Stimulated activated effector memory CD8-positive, alpha-beta T cell treated with anti-CD3 and anti-CD28 coated beads, Interleukin-12 subunit alpha, Interleukin-12 subunit beta, amount 100 ng/mL, for 72 hours (primary cell): Measurements from ENCODE around the gene ST7.
"Not testable (repeated sequence)": the region's sequence is repeated elsewhere in the genome, so short reads cannot be mapped to it uniquely, and the experiment has no call there.

Experiments
- ATAC-seq: fragments of 150-1000 bp; cut with Tn5 transposase; 2 replicates; pipeline ENCODE4 v1.10.0; 2021
- DNase-seq, 2 donors: peaks; one replicate each; pipeline ENCODE4 v3.0.0; 2021 to 2022; ENCODE audit warnings: low spot score in 2 of 2
- H3K27ac Mint-ChIP-seq: one replicate; pipeline ENCODE4 v1.8.0; 2022; ENCODE audit warnings: mild to moderate bottlenecking, mixed read lengths
- H3K36me3 Mint-ChIP-seq: one replicate; pipeline ENCODE4 v1.8.0; 2022; ENCODE audit warnings: mild to moderate bottlenecking, mixed read lengths
- H3K4me1 Mint-ChIP-seq: one replicate; pipeline ENCODE4 v1.8.0; 2022; ENCODE audit warnings: mixed read lengths
- H3K4me3 Mint-ChIP-seq: one replicate; pipeline ENCODE4 v1.8.0; 2022; ENCODE audit warnings: mild to moderate bottlenecking, mixed read lengths
- H3K9me3 Mint-ChIP-seq: one replicate; pipeline ENCODE4 v1.8.0; 2022; ENCODE audit warnings: mixed read lengths

The ST7 gene

GRCh38 chr7:117225536-117225935, 272.2 kb downstream of the ST7 start:
- Mint-ChIP-seq H3K36me3 (no peaks in the 10 kb centered on the region), H3K4me1 (no peaks in the 10 kb centered on the region), H3K27ac (no peak overlapping the region), H3K9me3 (no peaks in the 10 kb centered on the region), H3K4me3 (no peak overlapping the region)
- DNase-seq (no peak), ATAC-seq (no peak)

GRCh38 chr7:117227091-117227490, 273.8 kb downstream of the ST7 start:
- DNase-seq (no peak), ATAC-seq (no peak)
- H3K27ac Mint-ChIP-seq = no peak overlapping the region
- H3K36me3 Mint-ChIP-seq = no peaks in the 10 kb centered on the region
- no peak overlapping the region for H3K4me3 Mint-ChIP-seq
- peaks cover 1% of the 10 kb centered on the region for H3K9me3 Mint-ChIP-seq
- no peaks in the 10 kb centered on the region for H3K4me1 Mint-ChIP-seq

GRCh38 chr7:117229350-117229749, 276.0 kb downstream of the ST7 start:
- Mint-ChIP-seq H3K27ac (no peak overlapping the region), H3K9me3 (peaks cover 5% of the 10 kb centered on the region), H3K4me3 (no peak overlapping the region), H3K36me3 (no peaks in the 10 kb centered on the region), H3K4me1 (no peaks in the 10 kb centered on the region)
- ATAC-seq (no peak), DNase-seq (no peak)

DNA sequence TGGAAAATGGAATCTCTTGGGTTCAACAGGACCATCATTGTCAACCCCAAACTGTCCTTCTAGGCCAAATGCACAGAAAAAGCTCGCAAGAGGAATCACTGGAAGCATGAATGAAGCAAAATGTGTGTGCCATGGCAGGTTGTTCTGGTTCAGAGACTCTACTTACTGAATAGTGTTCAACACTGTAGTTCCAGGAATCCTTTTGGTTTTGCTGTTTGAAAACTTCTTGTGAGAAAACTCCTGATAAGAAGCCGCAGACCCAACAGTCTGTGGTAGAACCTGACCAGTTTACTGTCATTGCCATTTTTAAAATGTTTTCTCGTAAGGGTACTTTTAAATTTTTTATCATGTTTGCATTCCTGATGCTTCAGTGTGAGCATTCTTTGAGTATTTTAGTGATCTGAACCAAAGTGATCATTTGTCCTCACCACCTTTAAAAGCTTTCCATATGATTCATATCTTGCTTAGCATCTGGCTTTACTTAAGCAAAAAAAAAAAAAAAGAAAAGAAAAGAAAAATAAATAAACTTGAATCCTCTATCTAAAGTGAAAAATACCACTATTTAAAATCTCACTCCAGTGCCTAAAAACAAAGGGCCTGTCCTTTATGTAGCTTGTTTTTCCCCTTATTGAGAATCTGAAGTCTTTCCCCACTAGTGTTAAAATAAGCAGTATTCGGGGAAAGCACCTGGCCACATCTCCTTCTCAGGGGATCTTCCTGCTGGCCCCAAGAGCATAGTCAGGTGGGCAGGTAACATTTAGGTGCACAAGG, 277.2 kb downstream of the ST7 start:
- no peaks in the 10 kb centered on the region for H3K36me3 Mint-ChIP-seq
- ATAC-seq (no peak), DNase-seq (no peak)
- H3K4me1 Mint-ChIP-seq = no peaks in the 10 kb centered on the region
- H3K4me3 Mint-ChIP-seq = no peak overlapping the region
- H3K9me3 Mint-ChIP-seq = peaks cover 5% of the 10 kb centered on the region
- H3K27ac Mint-ChIP-seq = no peak overlapping the region

GRCh38 chr7:117231047-117231359, 277.7 kb downstream of the ST7 start:
- ATAC-seq = peak; percentile 28
- no peak for DNase-seq
- Mint-ChIP-seq H3K9me3 (peaks cover 5% of the 10 kb centered on the region), H3K4me3 (no peak overlapping the region), H3K27ac (no peak overlapping the region), H3K36me3 (no peaks in the 10 kb centered on the region), H3K4me1 (no peaks in the 10 kb centered on the region)

GRCh38 chr7:117237646-117238045, 284.3 kb downstream of the ST7 start:
- Mint-ChIP-seq H3K4me3 (no peak overlapping the region), H3K36me3 (no peaks in the 10 kb centered on the region), H3K27ac (no peak overlapping the region), H3K9me3 (peaks cover 3% of the 10 kb centered on the region), H3K4me1 (no peaks in the 10 kb centered on the region)
- ATAC-seq (no peak), DNase-seq (no peak)

- DNase-seq = no peak
- peaks cover 3% of the 10 kb centered on the region for H3K9me3 Mint-ChIP-seq
- no peaks in the 10 kb centered on the region for H3K4me1 Mint-ChIP-seq
- no peak for ATAC-seq
- no peak overlapping the region for H3K4me3 Mint-ChIP-seq
- H3K36me3 Mint-ChIP-seq = no peaks in the 10 kb centered on the region
- no peak overlapping the region for H3K27ac Mint-ChIP-seq
Observed at GRCh38 chr7:117238472-117238871, 285.2 kb downstream of the ST7 start.

GRCh38 chr7:117238937-117239336, 285.6 kb downstream of the ST7 start:
- no peak for ATAC-seq

DNA sequence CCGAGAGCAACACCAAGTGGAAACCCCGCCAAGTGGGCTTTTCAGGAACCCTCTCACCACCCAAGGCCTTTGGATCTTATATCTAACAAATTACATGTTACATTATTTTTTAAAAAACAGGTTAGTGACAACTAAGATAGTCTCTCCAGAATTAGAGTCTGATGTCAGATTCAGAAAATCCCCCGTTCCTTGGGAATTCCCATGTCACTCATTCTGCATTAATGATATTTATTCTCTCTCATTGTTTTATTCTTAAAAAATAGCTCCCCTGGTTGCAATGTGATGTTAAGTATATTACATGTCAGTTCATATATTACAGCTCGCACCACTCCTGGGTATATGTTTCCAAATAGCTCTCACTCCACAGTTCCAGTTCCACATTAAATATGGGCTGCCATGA, 287.8 kb downstream of the ST7 start:
- DNase-seq (no peak), ATAC-seq (no peak)
- Mint-ChIP-seq H3K27ac (no peak overlapping the region), H3K9me3 (peaks cover 2% of the 10 kb centered on the region), H3K4me1 (no peaks in the 10 kb centered on the region), H3K4me3 (no peak overlapping the region), H3K36me3 (no peaks in the 10 kb centered on the region)

More at GRCh38 chr7:117238937-117239336, 285.6 kb downstream of the ST7 start:
- no peak for DNase-seq
- Mint-ChIP-seq H3K9me3 (no peaks in the 10 kb centered on the region), H3K4me1 (no peaks in the 10 kb centered on the region), H3K4me3 (no peak overlapping the region), H3K36me3 (no peaks in the 10 kb centered on the region), H3K27ac (no peak overlapping the region)

- ATAC-seq (no peak), DNase-seq (no peak)
- Mint-ChIP-seq H3K9me3 (peaks cover 2% of the 10 kb centered on the region), H3K36me3 (no peaks in the 10 kb centered on the region), H3K27ac (no peak overlapping the region), H3K4me3 (no peak overlapping the region), H3K4me1 (no peaks in the 10 kb centered on the region)
Observed at GRCh38 chr7:117243390-117243789, 290.1 kb downstream of the ST7 start.

GRCh38 chr7:117245703-117246102, 292.4 kb downstream of the ST7 start:
- not testable (repeated sequence) for H3K36me3 Mint-ChIP-seq, H3K9me3 Mint-ChIP-seq, H3K27ac Mint-ChIP-seq, H3K4me3 Mint-ChIP-seq, DNase-seq, H3K4me1 Mint-ChIP-seq, ATAC-seq

DNA sequence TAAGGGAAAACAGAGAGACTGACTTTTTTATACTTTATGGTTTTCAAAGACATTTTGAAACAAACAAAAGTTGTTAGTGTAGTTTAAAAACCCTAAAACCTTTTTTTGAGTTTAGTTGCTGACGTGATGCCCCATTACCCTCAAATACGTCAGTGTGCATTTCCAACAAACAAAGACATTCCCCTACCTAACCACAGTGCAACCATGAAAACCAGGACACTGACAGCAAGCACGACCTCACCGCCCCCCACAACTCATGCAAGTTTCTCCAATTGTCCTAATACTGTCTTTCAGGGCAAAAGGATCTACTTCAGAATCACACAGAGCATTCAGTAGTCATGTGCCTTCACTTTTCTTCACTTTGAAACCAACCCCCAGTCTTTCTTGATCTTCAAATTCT, 294.5 kb downstream of the ST7 start:
- DNase-seq (no peak), ATAC-seq (no peak)
- Mint-ChIP-seq H3K9me3 (peaks cover 2% of the 10 kb centered on the region), H3K36me3 (no peaks in the 10 kb centered on the region), H3K27ac (no peak overlapping the region), H3K4me1 (no peaks in the 10 kb centered on the region), H3K4me3 (no peak overlapping the region)

DNA sequence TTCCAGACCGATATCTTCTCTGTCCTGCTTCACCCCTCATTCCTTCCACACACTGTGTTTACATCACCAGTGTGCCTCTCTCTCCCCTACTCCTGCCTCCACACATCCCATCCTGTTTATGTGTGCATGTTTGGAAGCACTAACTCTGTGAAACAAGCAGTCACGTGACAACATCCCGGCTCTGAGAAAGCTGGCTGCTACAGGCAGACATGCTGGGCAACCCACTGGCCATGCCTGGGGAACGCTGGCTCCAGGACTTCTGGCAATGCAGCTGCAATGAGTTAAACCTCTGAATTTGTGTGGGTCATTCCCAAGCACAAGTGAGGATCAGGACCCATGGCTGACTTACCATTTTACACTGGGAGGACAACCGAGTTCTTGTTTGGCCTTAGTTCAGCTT, 295.5 kb downstream of the ST7 start:
- ATAC-seq = no peak
- H3K4me1 Mint-ChIP-seq = no peaks in the 10 kb centered on the region

GRCh38 chr7:117249696-117250095, 296.4 kb downstream of the ST7 start:
- H3K9me3 Mint-ChIP-seq = peaks cover 2% of the 10 kb centered on the region

More for the DNA sequence above, 295.5 kb downstream of the ST7 start:
- H3K9me3 Mint-ChIP-seq = peaks cover 2% of the 10 kb centered on the region
- no peak overlapping the region for H3K27ac Mint-ChIP-seq
- no peaks in the 10 kb centered on the region for H3K36me3 Mint-ChIP-seq
- DNase-seq = no peak
- H3K4me3 Mint-ChIP-seq = no peak overlapping the region

GRCh38 chr7:117250245-117250644, 296.9 kb downstream of the ST7 start:
- H3K4me1 Mint-ChIP-seq = no peaks in the 10 kb centered on the region
- DNase-seq (no peak), ATAC-seq (no peak)
- no peaks in the 10 kb centered on the region for H3K36me3 Mint-ChIP-seq
- peaks cover 2% of the 10 kb centered on the region for H3K9me3 Mint-ChIP-seq
- no peak overlapping the region for H3K4me3 Mint-ChIP-seq
- no peak overlapping the region for H3K27ac Mint-ChIP-seq

More at GRCh38 chr7:117249696-117250095, 296.4 kb downstream of the ST7 start:
- DNase-seq = no peak
- Mint-ChIP-seq H3K36me3 (no peaks in the 10 kb centered on the region), H3K4me3 (no peak overlapping the region), H3K27ac (no peak overlapping the region), H3K4me1 (no peaks in the 10 kb centered on the region)
- ATAC-seq = no peak

DNA sequence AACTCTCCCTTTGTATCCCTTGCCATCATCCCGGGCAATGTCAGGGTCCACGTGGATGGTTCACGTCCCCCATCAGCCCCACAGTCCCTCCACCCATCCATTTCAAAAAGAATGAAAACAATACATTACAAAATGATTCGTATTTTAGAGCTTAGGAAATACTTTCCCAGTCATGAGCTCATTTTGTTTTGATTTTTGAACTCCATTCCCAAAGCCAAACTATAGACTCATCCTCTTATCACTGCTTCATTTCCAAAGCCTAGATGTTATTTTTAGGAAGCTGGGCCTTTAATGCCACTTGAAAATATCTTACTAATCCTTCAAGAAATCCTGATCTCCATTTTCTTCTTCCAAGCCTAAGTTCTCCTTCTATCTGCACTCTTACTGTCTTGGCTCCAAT, 297.5 kb downstream of the ST7 start:
- ATAC-seq = no peak
- no peaks in the 10 kb centered on the region for H3K9me3 Mint-ChIP-seq
- no peak for DNase-seq

GRCh38 chr7:117251687-117252086, 298.4 kb downstream of the ST7 start:
- H3K4me1 Mint-ChIP-seq = no peaks in the 10 kb centered on the region
- no peak overlapping the region for H3K27ac Mint-ChIP-seq
- H3K9me3 Mint-ChIP-seq = no peaks in the 10 kb centered on the region
- DNase-seq (no peak), ATAC-seq (no peak)
- H3K4me3 Mint-ChIP-seq = no peak overlapping the region
- H3K36me3 Mint-ChIP-seq = no peaks in the 10 kb centered on the region

More for the DNA sequence above, 297.5 kb downstream of the ST7 start:
- Mint-ChIP-seq H3K36me3 (no peaks in the 10 kb centered on the region), H3K4me3 (no peak overlapping the region), H3K27ac (no peak overlapping the region), H3K4me1 (no peaks in the 10 kb centered on the region)
